Activated naive CD8-positive, alpha-beta T cell treated with anti-CD3 and anti-CD28 coated beads, Interleukin-2, amount 10 ng/mL, durations not matched to agents 7 days and 5 days (primary cell): Measurements from ENCODE around the gene NME4. TPM values are rescaled to one million over a fixed set of nuclear protein-coding genes. Genes with fewer than 3 reads are reported as not detected.
A peak's percentile ranks its signal among the peaks of the same experiment; 100 is the strongest.
"Not testable (repeated sequence)": the region's sequence is repeated elsewhere in the genome, so short reads cannot be mapped to it uniquely, and the experiment has no call there.

Experiments
- ATAC-seq: fragments of 150-1000 bp; cut with Tn5 transposase; one replicate; pipeline ENCODE4 v1.10.0; 2021; ENCODE audit warnings: low read depth, moderate library complexity
- POLR2A ChIA-PET: fragments of 350-600 bp; sonication (Branson Sonifier 250); formaldehyde crosslinking; loops from one replicate; lab custom pipeline; 2021; ENCODE audit warnings: antibody characterized with exemption; lab: Charles Lee
- DNase-seq: peaks from one replicate; pipeline ENCODE4 v3.0.0; 2021
- H3K27ac Mint-ChIP-seq: one replicate; pipeline ENCODE4 v1.8.0; 2022; ENCODE audit warnings: mild to moderate bottlenecking, mixed read lengths
- H3K27me3 Mint-ChIP-seq: one replicate; pipeline ENCODE4 v1.8.0; 2022; ENCODE audit warnings: mild to moderate bottlenecking, moderate library complexity, mixed read lengths
- H3K36me3 Mint-ChIP-seq: one replicate; pipeline ENCODE4 v1.8.0; 2021; ENCODE audit warnings: mild to moderate bottlenecking, mixed read lengths
- H3K4me1 Mint-ChIP-seq: one replicate; pipeline ENCODE4 v1.8.0; 2021; ENCODE audit warnings: mixed read lengths
- H3K4me3 Mint-ChIP-seq: one replicate; pipeline ENCODE4 v1.8.0; 2022; ENCODE audit warnings: mild to moderate bottlenecking, moderate library complexity, mixed read lengths
- H3K9me3 Mint-ChIP-seq: one replicate; pipeline ENCODE4 v1.8.0; 2021; ENCODE audit warnings: mixed read lengths
- total RNA-seq, 2 experiments: library from RNA; stranded (reverse); gene quantifications; one replicate each; pipeline ENCODE4 v1.2.3, GENCODE V29; 2021

Gene NME4
- total RNA-seq, 2 experiments from 2014 or later: 8.2 to 8.8 TPM

DNA sequence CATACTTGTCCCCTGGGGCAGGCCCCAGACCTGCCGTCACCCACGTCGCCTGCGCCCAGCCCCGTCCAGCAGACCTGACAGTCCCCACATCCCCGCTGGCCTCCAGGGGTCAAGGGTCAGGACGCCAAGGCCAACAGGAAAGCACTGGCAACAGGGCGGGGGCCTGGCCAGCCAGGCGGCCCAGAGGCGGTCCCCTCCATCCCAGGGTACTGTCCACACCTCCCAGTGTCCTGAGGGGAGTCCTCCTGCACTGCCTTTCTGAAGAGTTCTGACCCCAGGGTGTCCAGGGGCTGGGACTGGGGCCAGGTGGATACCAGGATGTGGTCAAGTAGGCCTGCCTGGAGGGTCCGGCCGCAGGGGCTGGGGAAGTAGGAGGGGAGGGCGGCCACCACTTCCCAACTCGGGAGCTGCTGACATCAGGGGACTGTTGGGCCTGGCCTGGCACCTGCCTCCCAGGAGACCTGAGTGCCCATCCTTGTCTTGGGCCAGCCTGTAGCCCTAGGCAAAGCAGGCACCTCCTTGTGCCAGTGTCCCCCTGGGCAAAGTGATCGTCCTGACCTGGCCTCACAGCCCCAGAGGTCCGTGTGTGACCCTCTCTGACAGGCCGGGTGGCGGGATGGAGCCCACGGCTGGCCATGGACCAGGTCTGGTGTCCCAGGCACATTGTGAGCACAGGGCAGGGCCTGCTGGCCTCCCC is 37.8 kb upstream of the NME4 start:
- H3K36me3 Mint-ChIP-seq: no peaks in the 10 kb centered on the region
- no peaks in the 10 kb centered on the region for H3K9me3 Mint-ChIP-seq
- peaks cover 11% of the 10 kb centered on the region for H3K4me1 Mint-ChIP-seq

DNA sequence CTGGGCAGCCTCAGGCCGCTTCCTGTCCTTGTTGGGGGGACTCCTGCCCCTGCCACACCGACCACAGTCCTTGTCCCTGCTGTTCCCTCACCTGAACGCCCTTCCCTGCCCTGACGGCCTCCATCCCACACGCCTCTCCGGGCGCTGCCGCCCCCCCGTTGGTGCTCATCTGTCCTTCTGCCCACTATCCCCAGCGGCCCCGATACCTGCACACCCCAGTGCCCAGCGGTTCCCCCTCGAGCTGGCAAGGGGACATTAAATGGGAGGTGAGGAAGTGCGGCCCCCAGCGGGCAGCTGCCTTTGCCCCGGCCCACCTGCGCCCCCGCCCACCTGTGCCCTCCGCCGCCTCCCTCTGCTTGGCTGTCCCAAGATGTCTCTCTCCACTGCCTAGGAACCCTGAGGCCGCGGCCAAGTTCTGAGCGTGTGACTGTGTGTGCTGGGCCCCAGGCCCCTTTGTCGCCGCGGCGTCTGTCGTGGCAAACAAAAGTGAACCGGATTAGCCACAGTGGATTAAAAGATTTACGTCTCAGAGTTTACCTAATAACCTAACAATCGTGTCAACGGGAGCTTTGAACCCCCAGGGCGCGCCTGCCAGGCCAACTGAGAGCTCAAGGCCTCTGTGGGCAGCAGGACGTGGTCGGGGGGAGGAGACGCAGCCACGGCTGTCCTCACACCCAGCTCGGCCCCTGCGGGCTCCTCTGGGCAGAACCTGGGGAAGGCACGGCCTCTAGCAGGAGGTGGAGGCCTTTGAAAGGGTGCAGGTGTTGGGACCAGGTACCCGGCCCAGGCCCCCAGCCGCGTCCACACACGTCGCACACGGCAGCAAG is 36.9 kb upstream of the NME4 start:
- DNase-seq: no peak
- H3K4me1 Mint-ChIP-seq: peaks cover 7% of the 10 kb centered on the region
- POLR2A ChIA-PET: no interaction called here

More for the DNA sequence above, 37.8 kb upstream of the NME4 start:
- no peak for DNase-seq
- POLR2A ChIA-PET: no interaction called here
- no peak for ATAC-seq
- no peak overlapping the region for H3K4me3 Mint-ChIP-seq
- no peak overlapping the region for H3K27ac Mint-ChIP-seq
- peaks cover 3% of the 10 kb centered on the region for H3K27me3 Mint-ChIP-seq

DNA sequence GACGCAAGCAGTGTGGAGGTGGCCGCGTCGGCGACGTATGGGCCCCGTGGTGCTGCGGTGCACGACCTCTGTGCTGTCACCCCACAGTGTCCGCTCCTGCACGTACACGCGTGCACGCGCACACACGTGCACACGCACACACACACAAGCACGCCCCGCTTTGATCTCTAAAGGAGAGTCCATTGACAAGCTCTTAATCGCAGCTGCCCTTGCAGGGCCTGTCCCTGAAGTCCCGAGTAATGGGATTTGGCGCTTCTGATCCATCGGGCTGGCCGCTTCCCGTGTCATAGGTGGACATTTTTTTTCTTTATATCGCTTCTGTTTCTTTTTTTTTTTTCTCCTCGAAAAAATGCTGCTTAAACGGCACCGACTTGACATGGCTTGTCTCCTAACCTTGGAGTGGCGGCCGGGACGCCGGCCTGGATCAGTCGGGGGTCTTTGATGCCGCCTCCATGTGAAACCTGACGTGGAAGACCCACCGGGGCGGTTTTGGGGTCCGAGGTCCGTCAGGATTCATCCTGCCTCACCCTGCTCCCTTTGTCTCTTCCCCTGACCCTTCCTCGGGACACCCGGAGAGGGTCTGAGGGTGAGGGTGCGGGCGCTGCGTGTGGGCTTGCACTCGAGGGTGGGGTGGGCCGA is 36.2 kb upstream of the NME4 start:
- Mint-ChIP-seq H3K36me3 (no peaks in the 10 kb centered on the region), H3K4me3 (no peak overlapping the region), H3K27me3 (peaks cover 3% of the 10 kb centered on the region), H3K4me1 (peaks cover 4% of the 10 kb centered on the region), H3K27ac (no peak overlapping the region), H3K9me3 (no peaks in the 10 kb centered on the region)
- ATAC-seq (no peak), DNase-seq (no peak)
- POLR2A ChIA-PET: no interaction called here

More for the DNA sequence above, 36.9 kb upstream of the NME4 start:
- Mint-ChIP-seq H3K27ac (no peak overlapping the region), H3K27me3 (peaks cover 3% of the 10 kb centered on the region), H3K36me3 (no peaks in the 10 kb centered on the region), H3K9me3 (no peaks in the 10 kb centered on the region), H3K4me3 (no peak overlapping the region)
- no peak for ATAC-seq

DNA sequence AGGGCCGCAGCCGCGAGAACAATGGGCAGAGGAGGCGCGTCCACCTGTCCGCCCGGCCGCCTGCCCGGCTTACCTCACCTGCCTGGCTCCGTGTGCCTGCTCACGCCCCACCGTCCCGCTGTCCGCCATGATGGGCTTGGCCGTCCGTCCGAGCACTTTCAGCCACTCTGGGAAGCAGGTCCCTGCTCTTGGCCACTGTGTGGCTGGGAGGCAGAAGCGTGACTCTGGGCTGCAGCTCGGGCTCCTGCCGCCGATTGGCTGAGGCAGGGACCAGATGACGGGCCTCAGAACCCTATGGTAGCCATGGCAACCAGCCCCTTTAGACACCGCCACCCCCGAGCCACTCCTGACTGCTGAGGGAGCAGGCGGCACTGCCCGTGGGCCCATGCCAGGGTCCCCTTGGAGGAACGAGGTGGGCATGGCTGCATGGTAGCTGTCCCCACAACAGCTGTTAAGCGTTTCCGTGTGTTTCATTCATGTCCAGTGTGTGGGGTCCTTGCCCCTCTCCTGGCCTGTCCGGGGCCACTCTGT is 35.6 kb upstream of the NME4 start:
- H3K27me3 Mint-ChIP-seq: peaks cover 3% of the 10 kb centered on the region
- H3K4me1 Mint-ChIP-seq: peaks cover 4% of the 10 kb centered on the region
- H3K27ac Mint-ChIP-seq: no peak overlapping the region
- no peaks in the 10 kb centered on the region for H3K36me3 Mint-ChIP-seq
- POLR2A ChIA-PET: interaction anchor here (1.8 kb wide), 1 partner anchor 254 kb away, joined by 5 read pairs; no protein-coding TSS in a partner anchor
- no peak overlapping the region for H3K4me3 Mint-ChIP-seq
- DNase-seq (no peak), ATAC-seq (no peak)
- no peaks in the 10 kb centered on the region for H3K9me3 Mint-ChIP-seq

DNA sequence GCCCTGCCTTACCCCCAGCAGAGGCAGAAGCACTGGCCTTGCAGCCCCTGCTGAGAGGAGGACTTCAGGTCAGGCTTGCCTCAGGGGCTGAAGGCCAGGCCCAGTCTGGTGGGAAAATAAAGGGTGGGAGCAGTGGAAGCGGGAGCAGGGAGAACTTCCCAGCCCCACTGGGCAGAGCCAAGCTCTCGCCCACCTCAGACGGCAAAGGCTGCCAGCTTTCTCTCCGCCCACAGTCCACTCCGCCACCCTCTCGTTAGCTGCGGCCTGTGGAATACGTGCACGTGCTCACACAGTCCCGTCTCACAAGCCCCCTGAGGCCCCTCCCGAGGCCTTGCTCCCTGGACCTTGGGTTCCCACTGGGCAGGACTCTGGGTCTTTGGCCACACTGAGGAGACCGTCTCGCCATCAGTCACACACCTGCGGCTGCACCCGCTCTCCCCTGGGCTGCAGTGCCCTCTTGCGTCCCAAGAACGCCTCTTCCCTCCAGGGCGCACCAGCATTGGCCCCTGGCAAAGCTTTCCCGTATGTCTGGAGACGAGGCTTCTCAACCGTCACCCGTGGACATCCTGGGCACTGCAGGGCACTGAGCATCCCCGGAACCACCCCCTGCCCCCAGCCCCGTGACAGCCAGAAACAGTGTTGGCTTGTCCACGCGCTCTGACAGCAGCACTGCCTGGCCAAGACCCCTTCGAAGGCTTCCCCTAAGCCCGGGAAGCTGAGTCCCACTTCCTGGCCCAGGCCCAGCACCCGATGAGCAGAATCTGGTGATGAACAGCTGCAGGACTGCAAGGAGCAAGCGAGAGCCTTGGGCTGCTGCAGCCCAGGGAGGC is 34.9 kb upstream of the NME4 start:
- ATAC-seq (peak; percentile 88), DNase-seq (peak; percentile 76)
- Mint-ChIP-seq H3K36me3 (peaks cover 2% of the 10 kb centered on the region), H3K9me3 (no peaks in the 10 kb centered on the region), H3K4me1 (peaks cover 4% of the 10 kb centered on the region), H3K27me3 (peaks cover 3% of the 10 kb centered on the region), H3K27ac (no peak overlapping the region), H3K4me3 (no peak overlapping the region)
- POLR2A ChIA-PET: interaction anchor here (1.2 to 1.8 kb wide), 2 partner anchors 9 to 255 kb away, joined by 5 read pairs; partner anchors contain the start of gene MRPL28

DNA sequence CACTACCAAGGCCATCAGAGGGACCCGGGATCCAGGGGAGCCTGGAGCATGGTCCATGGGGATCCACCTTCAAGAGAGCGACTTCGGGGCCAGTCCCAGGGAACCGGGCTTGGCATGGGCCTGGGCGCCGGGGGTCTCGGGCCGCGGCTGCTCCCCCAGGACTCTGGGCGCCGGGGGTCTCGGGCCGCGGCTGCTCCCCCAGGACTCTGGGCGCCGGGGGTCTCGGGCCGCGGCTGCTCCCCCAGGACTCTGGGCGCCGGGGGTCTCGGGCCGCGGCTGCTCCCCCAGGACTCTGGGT is 34.3 kb upstream of the NME4 start:
- not testable (repeated sequence) for H3K36me3 Mint-ChIP-seq, DNase-seq, H3K4me1 Mint-ChIP-seq, H3K27me3 Mint-ChIP-seq, H3K9me3 Mint-ChIP-seq, H3K4me3 Mint-ChIP-seq, ATAC-seq, H3K27ac Mint-ChIP-seq
- POLR2A ChIA-PET: interaction anchor here (1.2 to 1.8 kb wide), 2 partner anchors 8 to 256 kb away, joined by 5 read pairs; partner anchors contain the start of gene MRPL28

DNA sequence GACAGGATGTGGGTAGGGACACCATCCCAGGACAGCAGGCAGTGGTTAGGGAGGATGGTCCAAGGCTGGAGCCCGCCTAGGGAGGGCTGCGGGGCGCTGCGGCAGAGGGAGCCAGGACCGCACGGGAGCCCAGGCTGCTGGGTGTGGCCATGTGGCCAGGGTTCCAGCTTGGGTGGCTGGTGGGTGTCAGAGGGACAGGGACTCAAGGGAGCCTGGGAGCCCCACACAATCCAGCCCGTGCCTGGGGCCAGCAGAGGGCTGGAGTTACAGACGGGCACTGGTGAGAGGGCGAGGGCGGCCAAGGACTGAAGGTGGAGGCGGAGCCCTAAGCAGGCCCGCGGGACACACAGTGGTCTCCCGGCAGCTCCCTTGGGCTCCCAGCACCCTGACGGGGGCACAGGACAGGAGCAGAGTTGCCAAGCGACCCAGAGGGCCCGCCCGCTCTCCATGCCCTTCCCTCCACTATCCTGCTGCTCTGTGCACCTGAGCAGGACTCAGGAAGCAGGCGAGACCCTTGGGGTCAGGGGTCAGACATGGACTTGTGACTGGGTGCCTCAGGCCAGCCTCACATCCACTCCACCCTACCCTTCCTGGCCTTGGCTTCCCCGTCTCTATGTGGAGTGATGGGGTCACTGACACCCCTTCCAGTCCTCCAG is 33.8 kb upstream of the NME4 start:
- DNase-seq: peak; percentile 35
- H3K36me3 Mint-ChIP-seq: peaks cover 3% of the 10 kb centered on the region
- H3K4me3 Mint-ChIP-seq: no peak overlapping the region
- peaks cover 4% of the 10 kb centered on the region for H3K4me1 Mint-ChIP-seq
- peaks cover 3% of the 10 kb centered on the region for H3K27me3 Mint-ChIP-seq
- H3K9me3 Mint-ChIP-seq: no peaks in the 10 kb centered on the region
- ATAC-seq: no peak
- no peak overlapping the region for H3K27ac Mint-ChIP-seq
- POLR2A ChIA-PET: interaction anchor here (1.8 kb wide), 1 partner anchor 256 kb away, joined by 5 read pairs; no protein-coding TSS in a partner anchor

DNA sequence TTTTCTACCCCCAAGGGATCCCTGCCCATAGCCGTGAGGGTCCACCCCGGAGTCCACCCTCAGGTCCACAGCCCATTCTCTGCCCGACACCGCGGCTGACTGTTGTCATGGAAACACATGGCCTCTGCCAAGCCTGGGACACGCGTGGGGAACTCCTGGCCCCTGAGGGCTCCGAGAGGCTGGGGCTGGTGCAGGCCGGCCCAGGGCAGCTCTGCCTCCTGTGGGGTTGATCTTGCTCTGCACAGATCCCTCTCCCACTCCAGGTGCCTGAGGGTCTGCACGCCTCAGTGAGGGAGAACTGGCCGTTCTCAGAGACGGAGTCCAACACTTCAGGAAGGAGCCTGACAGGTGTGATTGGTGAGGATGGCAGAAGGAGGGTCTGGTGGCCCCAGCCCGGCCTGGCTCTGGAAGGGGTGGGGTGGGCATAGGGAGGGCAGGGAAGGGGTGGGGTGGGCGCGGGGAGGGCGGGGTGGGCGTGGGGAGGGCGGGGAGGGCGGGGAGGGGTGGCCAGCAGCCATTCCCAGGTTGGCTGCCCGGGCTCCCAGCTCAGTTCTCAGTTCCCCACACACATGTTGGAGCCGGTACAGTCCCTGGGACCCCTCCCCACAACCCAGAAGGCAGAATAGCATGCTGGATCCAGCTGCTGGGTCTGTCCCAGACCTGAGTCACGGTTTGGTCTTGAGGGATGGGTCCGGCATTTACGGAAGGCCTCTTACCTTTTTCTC is 33.1 kb upstream of the NME4 start:
- Mint-ChIP-seq H3K36me3 (peaks cover 3% of the 10 kb centered on the region), H3K27me3 (peaks cover 3% of the 10 kb centered on the region), H3K27ac (no peak overlapping the region), H3K4me3 (no peak overlapping the region), H3K9me3 (no peaks in the 10 kb centered on the region), H3K4me1 (peaks cover 4% of the 10 kb centered on the region)
- DNase-seq: peak; percentile 39
- POLR2A ChIA-PET: no interaction called here
- no peak for ATAC-seq

DNA sequence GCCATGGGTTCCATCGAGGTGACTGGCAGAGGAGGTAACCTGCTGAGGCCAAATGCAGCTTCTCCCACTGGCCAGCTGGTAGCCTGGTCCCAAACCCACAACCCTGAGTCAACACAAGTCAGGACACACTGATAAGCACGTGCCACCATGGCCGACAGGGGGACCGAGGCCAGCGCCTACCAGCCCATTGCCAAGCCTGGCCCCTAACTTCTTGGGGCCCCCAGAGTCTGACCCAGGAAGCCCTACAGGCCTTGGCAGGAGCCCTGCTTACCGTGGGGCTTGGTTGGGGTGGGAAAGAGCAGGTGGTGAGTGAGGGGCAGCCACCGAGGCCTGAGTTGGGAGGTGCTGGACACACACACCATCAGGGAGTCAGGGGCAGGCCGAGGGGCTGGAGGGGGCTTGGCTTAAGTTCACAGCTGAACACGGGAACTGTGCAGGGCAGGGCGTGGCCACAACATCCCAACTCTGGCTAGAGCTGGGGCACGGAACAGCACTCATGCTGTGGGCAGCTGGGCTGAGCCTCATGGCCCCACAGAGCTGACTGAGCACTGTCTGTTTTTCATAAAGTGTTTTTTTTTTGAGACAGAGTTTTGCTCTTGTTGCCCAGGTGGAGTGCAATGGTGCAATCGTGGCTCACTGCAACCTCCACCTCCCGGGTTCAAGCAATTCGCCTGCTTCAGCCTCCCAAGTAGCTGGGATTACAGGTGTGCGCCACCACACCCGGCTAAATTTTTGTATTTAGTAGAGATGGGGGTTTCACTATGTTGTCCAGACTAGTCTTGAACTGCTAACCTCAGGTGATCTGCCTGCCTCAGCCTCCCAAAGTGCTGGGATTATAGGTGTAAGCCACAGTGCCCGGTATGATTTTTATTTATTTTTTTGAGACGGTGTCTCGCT is 32.2 kb upstream of the NME4 start:
- H3K27me3 Mint-ChIP-seq: peaks cover 3% of the 10 kb centered on the region
- no peaks in the 10 kb centered on the region for H3K9me3 Mint-ChIP-seq
- DNase-seq: no peak
- no peak for ATAC-seq
- POLR2A ChIA-PET: interaction anchor here (0.7 kb wide), 1 partner anchor 10 kb away, joined by 3 read pairs; no protein-coding TSS in a partner anchor
- H3K4me3 Mint-ChIP-seq: no peak overlapping the region
- no peak overlapping the region for H3K27ac Mint-ChIP-seq
- peaks cover 3% of the 10 kb centered on the region for H3K36me3 Mint-ChIP-seq
- peaks cover 4% of the 10 kb centered on the region for H3K4me1 Mint-ChIP-seq

DNA sequence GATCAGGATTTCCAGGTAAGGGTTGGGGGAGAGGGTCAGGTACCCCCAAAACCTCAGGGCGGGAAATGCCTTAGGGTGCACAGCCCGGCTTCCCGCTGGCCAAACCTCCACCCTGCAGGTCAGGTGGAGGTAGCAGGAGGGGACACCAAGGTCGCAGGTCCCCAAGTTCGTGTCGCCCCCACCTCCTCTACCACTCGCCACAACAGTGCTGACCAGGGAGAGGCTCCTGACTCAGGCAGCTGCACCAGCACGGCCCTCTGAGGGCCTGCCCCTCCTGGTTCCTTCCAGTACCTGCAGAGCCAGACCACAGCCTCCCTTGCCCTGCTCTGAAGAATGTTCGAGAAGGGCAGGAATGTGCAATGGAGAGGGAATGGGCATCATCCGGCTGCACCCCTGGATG is 30.5 kb upstream of the NME4 start:
- POLR2A ChIA-PET: no interaction called here
- DNase-seq: no peak
- H3K4me3 Mint-ChIP-seq: no peak overlapping the region
- no peaks in the 10 kb centered on the region for H3K9me3 Mint-ChIP-seq
- peaks cover 6% of the 10 kb centered on the region for H3K36me3 Mint-ChIP-seq
- H3K27me3 Mint-ChIP-seq: peaks cover 3% of the 10 kb centered on the region
- ATAC-seq: no peak
- H3K4me1 Mint-ChIP-seq: peaks cover 9% of the 10 kb centered on the region
- no peak overlapping the region for H3K27ac Mint-ChIP-seq

DNA sequence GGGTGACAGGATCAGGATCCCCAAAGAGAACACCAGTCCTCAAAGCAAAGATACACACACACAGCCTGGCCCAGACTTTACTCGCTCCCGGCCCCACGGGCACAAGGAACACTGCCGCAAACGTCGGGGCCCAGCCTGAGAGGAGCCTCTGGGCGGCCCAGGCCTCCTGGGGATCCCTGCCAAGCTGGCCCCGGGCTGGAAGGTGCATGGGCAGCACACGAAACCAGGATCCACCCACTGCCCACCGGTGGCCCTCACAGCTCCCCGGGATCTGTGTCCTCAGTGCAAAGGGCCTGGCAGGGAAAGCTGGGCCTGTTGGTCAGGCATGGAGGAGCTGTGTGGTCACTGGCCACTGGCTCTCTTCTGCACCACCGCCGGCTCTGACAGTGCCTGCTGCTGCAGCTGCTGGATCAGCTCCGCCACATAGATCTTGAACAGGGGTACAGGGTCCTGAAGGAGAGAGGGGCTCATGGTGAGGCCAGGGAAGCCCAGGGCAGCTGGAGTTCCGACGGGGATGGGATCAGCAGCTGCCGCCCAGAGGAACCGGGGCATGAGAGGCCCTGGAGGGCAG is 29.6 kb upstream of the NME4 start:
- H3K36me3 Mint-ChIP-seq: peaks cover 9% of the 10 kb centered on the region
- no peaks in the 10 kb centered on the region for H3K9me3 Mint-ChIP-seq
- no peak for ATAC-seq
- DNase-seq: no peak
- peak overlapping the region; percentile 60 for H3K27ac Mint-ChIP-seq
- POLR2A ChIA-PET: no interaction called here
- H3K4me3 Mint-ChIP-seq: no peak overlapping the region
- peaks cover 3% of the 10 kb centered on the region for H3K27me3 Mint-ChIP-seq
- peaks cover 5% of the 10 kb centered on the region for H3K4me1 Mint-ChIP-seq
